SKM-1 treated with dmso at 0.1 percent for 144 hours (cell line): ENCODE results near the gene CTNNBL1.
"Not testable (repeated sequence)": the region's sequence is repeated elsewhere in the genome, so short reads cannot be mapped to it uniquely, and the experiment has no call there.

Experiments used
- DNase-seq: peaks from one replicate; lab custom pipeline; 2025; ENCODE audit not compliant: unreplicated experiment; lab: John Stamatoyannopoulos, UW

The CTNNBL1 gene

DNA sequence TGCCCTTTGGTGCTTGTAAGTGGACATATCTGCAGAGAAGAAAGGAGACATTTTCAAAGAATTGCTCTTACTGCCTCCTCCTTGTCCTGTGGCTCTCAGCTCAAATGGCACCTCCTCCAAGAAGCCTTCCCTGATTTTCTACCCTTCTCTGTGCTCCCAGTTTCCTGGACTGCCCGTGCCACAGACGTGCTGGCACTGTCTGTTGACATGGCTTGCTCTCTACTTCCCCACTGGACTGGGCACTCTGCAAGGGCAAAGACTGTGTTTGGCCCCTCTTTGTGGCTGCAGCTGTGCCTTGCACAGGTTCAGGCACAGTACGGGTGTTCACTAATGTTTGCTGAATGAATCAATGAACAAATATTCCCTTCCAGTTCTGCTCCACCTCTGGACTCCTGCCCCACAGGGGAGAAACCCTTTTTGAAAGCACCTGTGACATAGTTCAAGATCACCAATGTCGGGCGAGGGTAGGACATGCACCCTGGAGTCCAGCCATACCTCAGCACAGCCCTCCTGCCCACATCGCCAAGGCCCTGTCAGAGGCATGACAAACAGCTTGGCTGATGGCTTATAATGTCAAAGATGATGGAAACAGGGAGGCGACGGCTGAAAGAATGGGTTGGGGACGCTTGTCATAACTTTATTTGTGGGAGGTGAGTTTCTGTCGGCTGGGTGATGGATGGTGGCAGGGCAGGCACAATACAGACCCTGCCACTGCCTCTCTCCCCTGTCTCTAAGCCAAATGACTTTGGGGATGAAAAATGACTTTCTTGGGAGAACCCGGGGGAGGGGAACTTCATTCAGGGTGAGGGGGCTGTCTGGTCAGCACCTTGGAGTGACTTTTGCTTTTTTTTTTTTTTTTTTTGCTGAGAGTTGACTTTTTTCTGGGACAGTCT is 15.6 kb upstream of the CTNNBL1 start:
- DNase-seq: no peak

- DNase-seq: not testable (repeated sequence)
These were observed 14.1 kb upstream of the CTNNBL1 start for GRCh38 chr20:37679751-37680150.

- DNase-seq: no peak
These were observed 13.4 kb upstream of the CTNNBL1 start for GRCh38 chr20:37680420-37680819.

GRCh38 chr20:37681384-37682112 is 12.3 kb upstream of the CTNNBL1 start:
- no peak for DNase-seq

- not testable (repeated sequence) for DNase-seq
These were observed 10.7 kb upstream of the CTNNBL1 start for GRCh38 chr20:37683146-37683545.

GRCh38 chr20:37686762-37687477 is 6.9 kb upstream of the CTNNBL1 start:
- no peak for DNase-seq

DNA sequence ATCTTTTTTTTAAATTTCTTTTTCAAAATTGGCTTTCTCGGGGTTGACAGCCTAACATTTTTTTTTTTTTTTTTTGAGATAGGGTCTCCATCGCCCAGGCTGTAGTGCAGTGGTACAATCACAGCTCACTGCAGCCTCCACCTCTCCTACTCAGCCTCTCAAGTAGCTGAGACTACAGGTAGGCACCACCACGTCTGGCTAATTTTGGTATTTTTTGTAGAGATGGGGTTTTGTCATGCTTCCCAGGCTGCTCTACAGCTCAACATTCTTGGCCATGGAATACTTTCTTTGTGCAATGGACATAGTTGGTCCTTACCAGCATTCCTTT is 6.4 kb upstream of the CTNNBL1 start:
- no peak for DNase-seq

GRCh38 chr20:37688093-37688492 is 5.7 kb upstream of the CTNNBL1 start:
- no peak for DNase-seq

DNA sequence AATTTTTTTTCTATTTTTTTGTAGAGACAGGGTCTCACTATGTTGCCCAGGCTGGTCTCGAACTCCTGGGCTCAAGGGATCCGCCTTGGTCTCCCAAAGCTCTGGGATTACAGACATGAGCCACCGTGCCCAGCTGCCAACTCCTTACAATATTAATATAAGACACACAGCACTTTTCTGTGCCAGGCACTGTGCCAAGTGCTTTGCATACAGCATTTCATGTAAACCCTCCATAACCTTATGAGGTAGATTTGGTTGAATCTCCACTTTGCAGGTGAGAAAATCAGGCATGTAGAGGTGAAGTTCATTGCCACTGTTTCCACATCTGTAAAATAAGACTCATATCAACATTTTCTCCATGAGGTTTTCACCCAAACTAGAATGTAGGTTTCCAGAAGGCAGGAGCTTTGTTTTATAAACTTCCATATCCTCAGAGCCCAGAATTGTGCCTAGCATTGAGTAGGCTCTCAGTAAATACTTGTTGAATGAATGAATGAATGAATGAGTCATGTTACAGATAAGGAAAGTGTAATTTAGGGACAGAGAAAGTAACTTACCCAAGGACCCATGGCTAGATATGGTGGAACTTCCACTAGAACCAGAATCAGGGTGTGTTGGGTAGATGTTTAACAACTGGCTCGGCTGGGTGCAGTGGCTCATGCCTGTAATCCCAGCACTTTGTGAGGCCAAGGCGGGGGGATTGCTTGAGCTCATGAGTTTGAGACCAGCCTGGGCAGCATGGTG is 3.0 kb upstream of the CTNNBL1 start:
- no peak for DNase-seq

DNA sequence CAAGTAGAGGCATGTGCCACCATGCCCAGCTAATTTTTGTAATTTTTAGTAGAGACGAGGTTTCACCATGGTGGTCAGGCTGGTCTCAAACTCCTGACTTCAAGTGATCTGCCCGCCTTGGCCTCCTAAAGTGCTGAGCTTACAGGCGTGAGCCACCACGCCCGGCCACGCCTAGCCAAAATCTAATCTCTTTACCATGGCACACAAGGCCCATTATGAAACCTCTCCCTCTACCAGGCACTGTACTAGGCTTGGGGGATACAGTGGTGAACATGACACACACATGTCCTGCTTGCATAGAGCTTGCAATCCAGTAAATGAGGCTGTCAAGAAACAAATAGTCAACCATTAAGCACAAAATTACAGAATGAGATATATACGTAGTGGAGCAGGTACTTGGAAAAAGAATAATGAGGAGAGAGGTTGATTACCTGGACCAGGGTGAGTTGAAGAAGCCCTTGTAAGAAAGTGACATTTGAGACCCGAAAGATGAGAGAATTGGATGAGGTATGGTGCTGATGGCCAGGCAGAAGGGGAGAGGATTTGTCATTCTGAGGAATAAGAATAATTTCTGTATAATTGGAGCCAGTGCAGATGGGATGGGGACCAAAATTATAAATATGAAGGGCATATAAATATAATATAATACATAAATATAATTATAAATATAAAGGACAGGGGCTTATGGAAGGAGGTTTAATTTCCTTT is 1.2 kb upstream of the CTNNBL1 start:
- DNase-seq: no peak

GRCh38 chr20:37693242-37693634 is 592 bp upstream of the CTNNBL1 start:
- DNase-seq: no peak

- DNase-seq: no peak
These were observed 2.0 kb downstream of the CTNNBL1 start for GRCh38 chr20:37695684-37696342.

GRCh38 chr20:37697314-37697713 is 3.5 kb downstream of the CTNNBL1 start:
- DNase-seq: peak; percentile 48

DNA sequence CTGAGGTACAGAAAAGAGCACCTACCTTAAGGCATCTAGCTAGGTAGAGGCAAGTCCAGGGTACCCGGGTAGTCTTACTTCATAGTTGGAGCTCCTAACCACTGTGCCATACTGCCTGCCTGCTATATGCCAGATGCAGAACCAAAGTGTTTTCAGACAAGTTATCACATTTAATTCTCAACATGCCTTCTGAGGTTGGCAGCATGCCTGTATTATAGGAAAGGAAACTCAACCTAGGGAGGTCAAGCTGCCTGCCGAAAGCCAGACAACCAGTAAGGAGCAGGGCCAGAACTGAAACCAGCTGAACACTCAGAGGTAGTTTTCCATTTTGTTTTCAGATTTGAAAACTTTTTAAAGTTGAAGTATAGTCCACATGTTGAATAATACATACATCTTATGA is 5.4 kb downstream of the CTNNBL1 start:
- DNase-seq: no peak

DNA sequence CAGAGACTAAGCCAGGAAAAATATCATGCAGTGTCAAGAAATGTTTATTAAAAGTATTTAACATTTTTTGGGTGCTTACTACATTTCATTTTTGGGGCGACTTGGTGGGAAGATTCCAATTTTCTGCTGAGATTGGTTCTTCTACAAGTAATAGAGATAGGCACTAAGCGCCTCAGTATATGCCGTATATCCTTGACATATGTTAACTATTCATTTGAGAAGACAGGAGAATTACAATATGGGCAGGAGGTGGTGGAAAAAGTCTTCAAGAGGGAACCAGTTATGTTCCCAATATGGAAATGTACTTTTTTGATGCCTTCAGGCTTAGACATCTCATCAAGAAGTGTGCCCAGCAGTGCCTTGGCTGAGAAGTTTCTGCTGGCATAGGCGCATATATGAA is 6.5 kb downstream of the CTNNBL1 start:
- DNase-seq: no peak

DNA sequence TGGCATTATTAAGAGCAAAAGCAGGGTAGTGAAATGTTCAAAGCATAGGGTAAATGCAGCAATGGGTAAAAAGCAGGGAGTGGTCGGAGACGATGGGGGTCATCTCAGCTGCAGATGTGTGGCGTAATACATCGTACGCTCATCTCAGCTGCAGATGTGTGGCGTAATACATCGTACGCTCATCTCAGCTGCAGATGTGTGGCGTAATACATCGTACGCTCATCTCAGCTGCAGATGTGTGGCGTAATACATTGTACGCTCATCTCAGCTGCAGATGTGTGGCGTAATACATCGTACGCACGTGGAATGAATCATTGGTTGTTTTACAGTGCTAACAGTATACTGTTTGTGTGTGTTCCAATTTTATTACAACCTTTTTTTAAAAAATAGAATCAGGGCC is 7.8 kb downstream of the CTNNBL1 start:
- DNase-seq: peak; percentile 7

DNA sequence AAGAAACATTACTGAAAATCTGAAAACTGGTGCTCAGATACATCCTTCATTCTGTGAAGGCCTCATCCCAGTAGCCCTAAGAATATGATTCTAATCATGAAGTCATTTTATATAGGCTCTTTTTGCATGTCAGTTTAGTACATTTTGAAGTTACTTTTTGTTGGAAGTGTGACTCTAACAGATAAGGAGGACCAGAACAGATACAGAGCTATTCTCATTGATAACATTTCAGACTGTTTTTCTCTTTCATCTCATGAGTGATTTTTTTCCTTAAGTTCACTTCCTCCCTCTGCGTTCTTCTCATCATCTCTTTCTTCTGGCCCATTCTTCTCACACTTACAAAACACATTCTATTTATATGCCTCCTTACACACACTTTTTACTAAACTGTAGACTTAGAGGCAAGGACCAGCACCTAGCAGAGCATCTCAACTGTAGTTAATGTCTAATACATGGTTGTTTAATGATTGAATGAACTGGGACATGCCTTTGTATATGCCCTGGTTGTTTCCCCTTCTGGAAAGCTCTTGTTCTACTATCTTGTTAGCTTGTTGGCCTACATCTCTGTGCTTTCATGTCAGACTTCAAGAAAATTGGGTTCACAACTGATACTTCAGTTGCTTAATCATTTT is 8.7 kb downstream of the CTNNBL1 start:
- DNase-seq: no peak

GRCh38 chr20:37703035-37703845 is 9.4 kb downstream of the CTNNBL1 start:
- DNase-seq: no peak

DNA sequence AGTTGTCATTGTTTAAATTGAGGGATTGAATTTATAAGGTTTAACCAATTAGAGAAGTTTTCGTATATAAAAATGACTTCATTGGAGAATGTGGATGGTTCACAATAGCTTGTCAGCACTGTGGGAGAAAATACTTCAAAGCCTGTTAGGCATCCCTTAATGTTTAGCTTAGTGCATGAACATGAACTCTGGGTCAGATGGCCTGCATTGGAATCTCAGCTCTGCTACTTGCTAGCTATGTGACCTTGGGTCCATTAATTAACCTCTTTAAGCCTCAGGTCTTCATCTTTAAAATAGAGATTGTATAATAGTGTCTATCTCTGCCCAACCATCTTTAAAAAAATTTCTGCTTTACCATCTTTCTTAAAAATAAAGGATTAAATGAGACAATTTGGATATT is 11.1 kb downstream of the CTNNBL1 start:
- DNase-seq: no peak
